Nephron progenitor cell (in vitro differentiated cells): ENCODE results near the gene MEIS2.

Source experiments
- DNase-seq: peaks from one replicate; pipeline ENCODE4 v3.0.0; 2021
- H3K27ac Mint-ChIP-seq: 2 replicates; pipeline ENCODE4 v1.8.0; 2021; ENCODE audit warnings: mild to moderate bottlenecking, moderate library complexity, mixed read lengths
- H3K27me3 Mint-ChIP-seq: 2 replicates; pipeline ENCODE4 v1.8.0; 2021; ENCODE audit warnings: mild to moderate bottlenecking, low read depth, mixed read lengths; ENCODE audit not compliant: poor library complexity
- H3K36me3 Mint-ChIP-seq: 2 replicates; pipeline ENCODE4 v1.8.0; 2021; ENCODE audit warnings: low read depth, mixed read lengths
- H3K4me1 Mint-ChIP-seq: 2 replicates; pipeline ENCODE4 v1.8.0; 2021; ENCODE audit warnings: mixed read lengths
- H3K4me3 Mint-ChIP-seq: 2 replicates; pipeline ENCODE4 v1.8.0; 2021; ENCODE audit warnings: mild to moderate bottlenecking, moderate library complexity, mixed read lengths
- H3K9me3 Mint-ChIP-seq: 2 replicates; pipeline ENCODE4 v1.8.0; 2021; ENCODE audit warnings: mild to moderate bottlenecking, moderate library complexity, mixed read lengths
- TF ChIP-seq, protein P1 (sequence below): fragments of 200-600 bp; sonication (generic); IDR thresholded peaks from 2 replicates; pipeline ENCODE4 v1.5.0; 2021; ENCODE audit warnings: antibody characterized with exemption

Gene MEIS2

DNA sequence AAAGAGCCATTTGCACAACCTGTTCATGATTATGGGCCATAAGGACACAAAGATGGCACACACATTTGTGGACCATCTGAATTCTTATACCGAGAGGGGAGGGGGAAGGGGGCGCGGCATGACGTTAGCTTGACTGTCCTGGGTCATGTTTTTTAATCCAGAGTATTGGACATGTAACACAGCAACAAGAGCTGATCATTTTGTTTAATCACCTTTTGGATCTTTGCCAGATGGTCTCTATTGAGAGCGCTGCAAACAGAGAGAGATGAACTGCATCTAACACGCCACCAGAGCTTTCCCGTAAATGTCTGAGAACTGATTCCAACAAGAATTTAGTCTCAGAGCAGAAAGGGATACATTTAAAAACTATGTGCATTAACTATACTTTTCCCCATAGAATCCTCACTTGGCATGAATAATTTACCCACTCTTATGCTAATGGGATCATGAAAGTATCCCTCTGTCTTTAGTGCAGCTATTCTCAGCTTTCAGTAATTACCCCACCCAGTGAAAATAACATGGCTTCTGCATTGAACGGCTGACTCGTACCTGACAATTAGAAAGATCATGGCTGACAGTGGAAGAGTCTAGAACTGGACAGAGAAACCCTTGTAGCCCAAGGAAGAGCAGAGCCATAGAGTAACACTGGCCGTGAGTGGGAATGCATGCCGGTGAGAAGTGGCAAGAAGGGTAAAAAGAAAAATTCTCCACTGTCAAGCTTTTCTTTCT is 22.6 kb downstream of the MEIS2 start:
- H3K4me3 Mint-ChIP-seq: no peak overlapping the region
- no peak overlapping the region for H3K27ac Mint-ChIP-seq
- no peaks in the 10 kb centered on the region for H3K27me3 Mint-ChIP-seq
- DNase-seq: no peak
- TF ChIP-seq, protein P1, sequence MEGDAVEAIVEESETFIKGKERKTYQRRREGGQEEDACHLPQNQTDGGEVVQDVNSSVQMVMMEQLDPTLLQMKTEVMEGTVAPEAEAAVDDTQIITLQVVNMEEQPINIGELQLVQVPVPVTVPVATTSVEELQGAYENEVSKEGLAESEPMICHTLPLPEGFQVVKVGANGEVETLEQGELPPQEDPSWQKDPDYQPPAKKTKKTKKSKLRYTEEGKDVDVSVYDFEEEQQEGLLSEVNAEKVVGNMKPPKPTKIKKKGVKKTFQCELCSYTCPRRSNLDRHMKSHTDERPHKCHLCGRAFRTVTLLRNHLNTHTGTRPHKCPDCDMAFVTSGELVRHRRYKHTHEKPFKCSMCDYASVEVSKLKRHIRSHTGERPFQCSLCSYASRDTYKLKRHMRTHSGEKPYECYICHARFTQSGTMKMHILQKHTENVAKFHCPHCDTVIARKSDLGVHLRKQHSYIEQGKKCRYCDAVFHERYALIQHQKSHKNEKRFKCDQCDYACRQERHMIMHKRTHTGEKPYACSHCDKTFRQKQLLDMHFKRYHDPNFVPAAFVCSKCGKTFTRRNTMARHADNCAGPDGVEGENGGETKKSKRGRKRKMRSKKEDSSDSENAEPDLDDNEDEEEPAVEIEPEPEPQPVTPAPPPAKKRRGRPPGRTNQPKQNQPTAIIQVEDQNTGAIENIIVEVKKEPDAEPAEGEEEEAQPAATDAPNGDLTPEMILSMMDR: no peak
- peaks cover 95% of the 10 kb centered on the region for H3K36me3 Mint-ChIP-seq
- H3K4me1 Mint-ChIP-seq: peaks cover 53% of the 10 kb centered on the region
- no peaks in the 10 kb centered on the region for H3K9me3 Mint-ChIP-seq

DNA sequence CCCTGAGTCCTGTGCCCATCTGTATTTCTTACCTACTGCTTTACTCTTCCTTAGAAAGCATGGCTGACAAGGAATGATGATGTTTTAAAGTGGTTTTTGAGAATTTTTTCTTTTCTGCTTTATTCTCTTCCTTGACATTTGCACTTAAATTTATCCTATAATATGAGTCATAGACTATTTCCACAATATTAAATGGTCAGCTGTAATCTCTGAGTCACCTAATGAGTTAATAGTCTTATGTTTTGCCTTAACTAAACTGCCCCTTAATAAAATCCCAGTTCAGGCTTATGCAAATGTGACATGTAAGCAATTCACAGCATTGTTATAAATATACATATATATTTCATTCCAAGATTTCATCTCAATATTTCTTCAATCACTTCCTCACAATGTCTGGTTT is 23.8 kb downstream of the MEIS2 start:
- no peak for DNase-seq
- Mint-ChIP-seq H3K27ac (no peak overlapping the region), H3K36me3 (peaks cover 97% of the 10 kb centered on the region), H3K4me3 (no peak overlapping the region), H3K27me3 (no peaks in the 10 kb centered on the region), H3K4me1 (peaks cover 46% of the 10 kb centered on the region), H3K9me3 (no peaks in the 10 kb centered on the region)
- TF ChIP-seq, protein P1: no peak

DNA sequence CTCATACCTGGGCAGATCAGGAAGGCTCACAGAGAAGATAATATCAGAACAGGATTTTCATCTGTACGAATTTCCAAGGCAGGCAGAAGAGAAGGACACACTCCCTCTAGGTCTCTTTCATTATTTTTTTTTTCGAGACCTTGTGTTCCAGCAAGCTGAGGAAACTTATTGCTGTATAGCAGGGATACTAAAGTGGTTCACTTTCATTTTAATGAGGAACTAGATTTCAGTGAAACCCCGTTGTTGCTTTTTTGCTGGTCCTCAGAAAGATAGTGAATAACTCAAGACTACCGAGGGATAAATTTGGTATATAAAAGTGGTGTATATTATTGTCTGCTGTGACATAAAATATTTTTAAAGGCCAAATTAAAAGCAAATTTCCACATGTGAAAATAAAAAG is 24.6 kb downstream of the MEIS2 start:
- peaks cover 45% of the 10 kb centered on the region for H3K4me1 Mint-ChIP-seq
- no peak overlapping the region for H3K27ac Mint-ChIP-seq
- no peak for DNase-seq
- H3K36me3 Mint-ChIP-seq: peaks cover 99% of the 10 kb centered on the region
- H3K4me3 Mint-ChIP-seq: no peak overlapping the region
- TF ChIP-seq, protein P1: no peak
- no peaks in the 10 kb centered on the region for H3K9me3 Mint-ChIP-seq
- no peaks in the 10 kb centered on the region for H3K27me3 Mint-ChIP-seq

DNA sequence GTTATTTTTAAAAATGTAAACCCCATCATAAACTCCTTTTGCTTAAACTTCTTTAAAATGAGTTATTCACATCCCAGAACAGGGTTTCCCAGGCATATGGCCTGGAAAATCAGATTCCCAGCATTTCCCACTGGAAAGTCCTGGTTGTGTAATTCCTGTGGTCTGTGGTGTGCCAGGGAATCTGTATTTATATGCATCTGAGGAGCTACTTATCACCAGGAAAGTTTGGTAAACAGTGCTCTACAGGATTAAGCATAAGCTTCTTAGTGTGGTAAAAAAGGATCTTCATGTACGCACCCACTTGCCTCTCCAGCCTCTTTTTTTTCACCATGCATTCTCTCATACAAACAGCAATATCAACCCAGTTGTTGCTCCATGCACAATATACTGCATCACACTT is 28.2 kb downstream of the MEIS2 start:
- Mint-ChIP-seq H3K4me3 (no peak overlapping the region), H3K4me1 (peaks cover 27% of the 10 kb centered on the region), H3K36me3 (peaks cover 99% of the 10 kb centered on the region), H3K27ac (peak overlapping the region; percentile 53), H3K27me3 (no peaks in the 10 kb centered on the region), H3K9me3 (no peaks in the 10 kb centered on the region)
- TF ChIP-seq, protein P1: no peak
- no peak for DNase-seq

DNA sequence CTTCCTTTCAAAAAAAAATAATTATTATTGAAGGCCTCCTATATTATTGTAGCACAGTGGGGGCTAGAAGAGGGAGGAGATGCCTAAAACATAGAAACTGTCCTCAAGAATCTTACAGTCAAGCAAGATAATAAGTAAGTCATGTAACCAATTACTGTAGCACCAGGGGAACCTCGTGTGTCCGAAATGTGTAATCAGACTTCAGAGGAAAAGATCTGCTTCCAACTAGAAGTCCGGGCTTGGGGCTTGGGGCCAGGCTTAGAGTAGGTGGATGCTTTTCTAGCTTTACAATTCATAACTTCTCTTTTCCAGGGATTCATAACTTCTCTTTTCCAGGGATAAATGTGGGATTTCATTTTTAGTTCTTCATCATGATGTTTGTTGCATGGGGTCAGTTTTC is 29.2 kb downstream of the MEIS2 start:
- TF ChIP-seq, protein P1: no peak
- DNase-seq: no peak
- Mint-ChIP-seq H3K36me3 (peaks cover 97% of the 10 kb centered on the region), H3K4me3 (no peak overlapping the region), H3K9me3 (no peaks in the 10 kb centered on the region), H3K27ac (no peak overlapping the region), H3K27me3 (no peaks in the 10 kb centered on the region), H3K4me1 (peaks cover 27% of the 10 kb centered on the region)

DNA sequence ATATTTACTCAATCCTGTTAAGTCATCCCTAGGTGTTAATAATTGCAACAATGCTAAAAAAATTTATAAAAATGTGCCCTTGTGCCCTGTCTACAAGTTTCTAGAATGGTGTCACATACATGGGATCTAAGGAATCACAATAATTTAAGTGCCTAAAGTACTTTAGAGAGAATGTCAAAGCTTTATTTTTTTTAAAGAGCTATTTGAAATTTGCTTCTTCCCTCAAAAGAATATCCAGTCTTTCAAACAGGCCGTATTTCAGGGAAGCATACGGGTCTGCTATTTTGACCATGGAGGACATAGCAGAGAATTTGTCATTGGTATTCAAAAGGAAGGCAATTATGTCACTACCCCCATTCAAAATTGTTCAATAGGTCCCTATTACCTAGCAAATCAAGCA is 29.7 kb downstream of the MEIS2 start:
- no peaks in the 10 kb centered on the region for H3K9me3 Mint-ChIP-seq
- peaks cover 27% of the 10 kb centered on the region for H3K4me1 Mint-ChIP-seq
- H3K27ac Mint-ChIP-seq: no peak overlapping the region
- DNase-seq: no peak
- TF ChIP-seq, protein P1: no peak
- H3K27me3 Mint-ChIP-seq: no peaks in the 10 kb centered on the region
- H3K4me3 Mint-ChIP-seq: no peak overlapping the region
- peaks cover 97% of the 10 kb centered on the region for H3K36me3 Mint-ChIP-seq
